A673 (cell line): Measurements from ENCODE around the gene U2SURP. TPM values are rescaled to one million over a fixed set of nuclear protein-coding genes. Genes with fewer than 3 reads are reported as not detected.

ENCODE experiments used
- BruUV-seq: library from RNA; stranded (reverse); fragments of 400-500 nt; replicated peaks from 2 replicates; lab custom pipeline; 2021; lab: Mats Ljungman, UMichigan
- CTCF ChIA-PET: fragments of 300-600 bp; sonication (Branson Sonifier 250); formaldehyde crosslinking; loops from one replicate; lab custom pipeline; 2022; ENCODE audit warnings: antibody characterized with exemption; lab: Charles Lee
- POLR2A ChIA-PET: fragments of 300-600 bp; sonication (Branson Sonifier 250); formaldehyde crosslinking; loops from one replicate; lab custom pipeline; 2022; ENCODE audit warnings: antibody characterized with exemption; ENCODE audit not compliant: low non-redundant PET; lab: Charles Lee
- DNase-seq: peaks from one replicate; pipeline ENCODE4 v3.0.0-alpha.2; 2015; ENCODE audit warnings: low spot score
- H3K27ac ChIP-seq: fragments of 200-600 bp; sonication (generic); 2 replicates; pipeline ENCODE4 v1.5.1; 2016; ENCODE audit warnings: mixed run types, low read depth, mild to moderate bottlenecking, mixed read lengths, antibody characterized with exemption, low read length; ENCODE audit not compliant: poor library complexity, severe bottlenecking
- H3K27me3 ChIP-seq: fragments of 200-600 bp; sonication (generic); replicated peaks from 2 replicates; pipeline ENCODE4 v1.6.1; 2017; ENCODE audit warnings: mixed run types, low read depth, mild to moderate bottlenecking, mixed read lengths, antibody characterized with exemption, low read length; ENCODE audit not compliant: insufficient read depth, poor library complexity
- H3K36me3 ChIP-seq: fragments of 200-600 bp; sonication (generic); 2 replicates; pipeline ENCODE4 v1.6.1; 2016; ENCODE audit warnings: mixed run types, mild to moderate bottlenecking, mixed read lengths, antibody characterized with exemption, low read length; ENCODE audit not compliant: insufficient read depth, poor library complexity, severe bottlenecking
- H3K4me1 ChIP-seq: fragments of 200-600 bp; sonication (generic); 2 replicates; pipeline ENCODE4 v1.6.1; 2017; ENCODE audit warnings: mixed run types, mild to moderate bottlenecking, mixed read lengths, antibody characterized with exemption, low read length; ENCODE audit not compliant: insufficient read depth, poor library complexity, severe bottlenecking
- H3K4me3 ChIP-seq: fragments of 200-600 bp; sonication (generic); 2 replicates; pipeline ENCODE4 v1.5.1; 2016; ENCODE audit warnings: low read depth, mixed run types, mild to moderate bottlenecking, mixed read lengths, low read length; ENCODE audit not compliant: poor library complexity, severe bottlenecking
- H3K9me3 ChIP-seq: fragments of 200-600 bp; sonication (generic); 2 replicates; pipeline ENCODE4 v1.6.1; 2016; ENCODE audit warnings: mixed run types, low read depth, mild to moderate bottlenecking, mixed read lengths, antibody characterized with exemption, low read length; ENCODE audit not compliant: poor library complexity, severe bottlenecking
- CTCF ChIP-seq: fragments of 300-800, 200-600 bp; sonication (generic); conservative IDR thresholded peaks from 2 replicates; pipeline ENCODE4 v1.5.1; 2017; ENCODE audit warnings: low read depth, mild to moderate bottlenecking, antibody characterized with exemption, low read length, moderate library complexity, mixed read lengths
- EZH2 ChIP-seq: fragments of 200-600 bp; sonication (generic); IDR thresholded peaks from 2 replicates; pipeline ENCODE4 v1.6.1; 2017; ENCODE audit warnings: borderline replicate concordance, low read depth, mild to moderate bottlenecking, mixed read lengths, antibody characterized with exemption, low read length; ENCODE audit not compliant: poor library complexity, severe bottlenecking
- intact Hi-C: fragments of 100-400 bp; cut with micrococcal nuclease; formaldehyde crosslinking; loops from one replicate; pipeline ENCODE4 v1.10.0; 2022; ENCODE audit not compliant: unreplicated experiment
- total RNA-seq: library from RNA; stranded (reverse); gene quantifications from 2 replicates; pipeline ENCODE4 v1.2.3, GENCODE V29; 2021

Gene U2SURP
- total RNA-seq, 1 experiment from 2014 or later, result 165 TPM

GRCh38 chr3:143054011-143054410, 52.6 kb downstream of the U2SURP start:
- BruUV-seq, result no TSS peak
- Histone ChIP-seq H3K27me3 (no peaks in the 10 kb centered on the region), H3K9me3 (no peaks in the 10 kb centered on the region), H3K27ac (no peak overlapping the region), H3K4me3 (no peak overlapping the region), H3K4me1 (no peaks in the 10 kb centered on the region), H3K36me3 (peaks cover 68% of the 10 kb centered on the region)
- POLR2A ChIA-PET, result no interaction called here
- DNase-seq, result no peak
- intact Hi-C loops, result no loop called here
- CTCF ChIA-PET, result no interaction called here
- no peak for TF ChIP-seq CTCF
- no peak for TF ChIP-seq EZH2

- Histone ChIP-seq H3K27ac (no peak overlapping the region), H3K4me3 (no peak overlapping the region), H3K9me3 (no peaks in the 10 kb centered on the region), H3K4me1 (no peaks in the 10 kb centered on the region), H3K27me3 (no peaks in the 10 kb centered on the region), H3K36me3 (peaks cover 62% of the 10 kb centered on the region)
- ChIA-PET POLR2A (no interaction called here), CTCF (no interaction called here)
- no peak for TF ChIP-seq CTCF
- intact Hi-C loops, result no loop called here
- no peak for DNase-seq
- TSS peak; percentile 64 for BruUV-seq
Measured at GRCh38 chr3:143056372-143056771, 55.0 kb downstream of the U2SURP start.

GRCh38 chr3:143060906-143061305, 59.5 kb downstream of the U2SURP start:
- intact Hi-C loops, result no loop called here
- TF ChIP-seq EZH2 (no peak), CTCF (no peak)
- CTCF ChIA-PET, result no interaction called here
- POLR2A ChIA-PET, result no interaction called here
- no peaks in the 10 kb centered on the region for H3K4me1 ChIP-seq
- H3K27me3 ChIP-seq, result no peaks in the 10 kb centered on the region
- H3K27ac ChIP-seq, result no peak overlapping the region
- BruUV-seq, result no TSS peak
- no peaks in the 10 kb centered on the region for H3K9me3 ChIP-seq
- no peak overlapping the region for H3K4me3 ChIP-seq
- DNase-seq, result no peak
- peaks cover 19% of the 10 kb centered on the region for H3K36me3 ChIP-seq
